ENCODE measurements around the gene WASF3.

The WASF3 gene

GRCh38 chr13:26596458-26596857, 39.0 kb downstream of the WASF3 start:
- no peak for DNase-seq
- Histone ChIP-seq H3K9me2 (replicated peaks; ENCODE audit: insufficient read depth, low read length) (no peaks in the 10 kb centered on the region), H3K27me3 (replicated peaks; ENCODE audit: insufficient read depth, low read length) (no peaks in the 10 kb centered on the region), H3K27ac (ENCODE audit: low read length) (no peak overlapping the region), H3K9me3 (replicated peaks; ENCODE audit: insufficient read depth, low read length) (no peaks in the 10 kb centered on the region), H3K36me3 (replicated peaks; ENCODE audit: insufficient read depth, low read length) (no peaks in the 10 kb centered on the region), H3K9ac (ENCODE audit: low read length) (no peak overlapping the region), H3K4me2 (ENCODE audit: low read depth, low read length) (no peak overlapping the region), H3F3A (ENCODE audit: insufficient read depth, low read length) (no peaks in the 10 kb centered on the region), H3K4me3 (ENCODE audit: low read length) (no peak overlapping the region), H3K4me1 (ENCODE audit: low read length) (no peaks in the 10 kb centered on the region), H2AFZ (ENCODE audit: low read length) (no peak overlapping the region), H4K20me1 (ENCODE audit: insufficient read depth, low read length) (no peaks in the 10 kb centered on the region), H3K79me2 (ENCODE audit: low read length) (no peaks in the 10 kb centered on the region)
- TF ChIP-seq CTCF (IDR thresholded peaks at IDR 0.05; ENCODE audit: low read length): no peak

GRCh38 chr13:26599403-26599802, 41.9 kb downstream of the WASF3 start:
- no peak overlapping the region for H3K4me2 ChIP-seq (ENCODE audit: low read depth, low read length)
- no peaks in the 10 kb centered on the region for H3K79me2 ChIP-seq (ENCODE audit: low read length)
- no peak overlapping the region for H2AFZ ChIP-seq (ENCODE audit: low read length)
- H3K4me1 ChIP-seq (ENCODE audit: low read length): no peaks in the 10 kb centered on the region
- no peak overlapping the region for H3K4me3 ChIP-seq (ENCODE audit: low read length)
- no peak overlapping the region for H3K27ac ChIP-seq (ENCODE audit: low read length)
- no peaks in the 10 kb centered on the region for H3K9me2 ChIP-seq (replicated peaks; ENCODE audit: insufficient read depth, low read length)
- no peaks in the 10 kb centered on the region for H4K20me1 ChIP-seq (ENCODE audit: insufficient read depth, low read length)
- no peaks in the 10 kb centered on the region for H3K36me3 ChIP-seq (replicated peaks; ENCODE audit: insufficient read depth, low read length)
- no peaks in the 10 kb centered on the region for H3F3A ChIP-seq (ENCODE audit: insufficient read depth, low read length)
- DNase-seq: no peak
- H3K9ac ChIP-seq (ENCODE audit: low read length): no peak overlapping the region
- no peak for TF ChIP-seq CTCF (IDR thresholded peaks at IDR 0.05; ENCODE audit: low read length)
- no peak for TF ChIP-seq EZH2phosphoT487 (IDR thresholded peaks at IDR 0.05; ENCODE audit: low read length)
- no peak for TF ChIP-seq EZH2 (optimal IDR thresholded peaks at IDR 0.05; ENCODE audit: low read depth, low read length)
- H3K27me3 ChIP-seq (replicated peaks; ENCODE audit: insufficient read depth, low read length): no peaks in the 10 kb centered on the region
- no peaks in the 10 kb centered on the region for H3K9me3 ChIP-seq (replicated peaks; ENCODE audit: insufficient read depth, low read length)

GRCh38 chr13:26599860-26600259, 42.4 kb downstream of the WASF3 start:
- Histone ChIP-seq H3K27ac (ENCODE audit: low read length) (no peak overlapping the region), H3K36me3 (replicated peaks; ENCODE audit: insufficient read depth, low read length) (no peaks in the 10 kb centered on the region), H3K79me2 (ENCODE audit: low read length) (no peaks in the 10 kb centered on the region), H2AFZ (ENCODE audit: low read length) (no peak overlapping the region), H3K4me2 (ENCODE audit: low read depth, low read length) (no peak overlapping the region), H3K9me2 (replicated peaks; ENCODE audit: insufficient read depth, low read length) (no peaks in the 10 kb centered on the region), H3K9me3 (replicated peaks; ENCODE audit: insufficient read depth, low read length) (no peaks in the 10 kb centered on the region), H3K9ac (ENCODE audit: low read length) (no peak overlapping the region), H3K4me3 (ENCODE audit: low read length) (no peak overlapping the region), H3F3A (ENCODE audit: insufficient read depth, low read length) (no peaks in the 10 kb centered on the region), H3K4me1 (ENCODE audit: low read length) (no peaks in the 10 kb centered on the region), H3K27me3 (replicated peaks; ENCODE audit: insufficient read depth, low read length) (no peaks in the 10 kb centered on the region), H4K20me1 (ENCODE audit: insufficient read depth, low read length) (no peaks in the 10 kb centered on the region)
- DNase-seq: no peak
- TF ChIP-seq EZH2 (optimal IDR thresholded peaks at IDR 0.05; ENCODE audit: low read depth, low read length) (no peak), CTCF (IDR thresholded peaks at IDR 0.05; ENCODE audit: low read length) (no peak), EZH2phosphoT487 (IDR thresholded peaks at IDR 0.05; ENCODE audit: low read length) (no peak)

DNA sequence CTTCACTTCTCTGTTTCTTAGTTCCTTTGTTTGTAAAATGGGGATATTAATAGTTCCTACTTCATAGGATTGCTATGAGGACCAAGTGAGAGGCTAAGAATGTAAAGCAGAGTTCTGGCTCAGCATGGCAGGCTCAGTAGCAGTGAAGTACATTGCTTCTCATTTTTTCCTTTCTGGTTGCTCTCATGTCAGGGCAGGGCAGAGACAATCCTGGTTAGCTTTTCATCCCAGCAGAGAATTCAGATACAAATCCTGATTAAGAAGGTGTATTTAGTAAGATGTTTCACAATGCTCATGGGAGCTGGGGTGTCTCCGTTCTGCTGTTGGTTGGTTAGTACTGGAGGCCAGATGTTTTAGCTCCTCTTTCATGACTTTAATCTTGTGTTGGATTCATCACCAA, 42.9 kb downstream of the WASF3 start:
- Histone ChIP-seq H2AFZ (ENCODE audit: low read length) (no peak overlapping the region), H3K79me2 (ENCODE audit: low read length) (no peaks in the 10 kb centered on the region), H3K4me3 (ENCODE audit: low read length) (no peak overlapping the region), H3K4me2 (ENCODE audit: low read depth, low read length) (no peak overlapping the region), H3K9me3 (replicated peaks; ENCODE audit: insufficient read depth, low read length) (no peaks in the 10 kb centered on the region), H3K27me3 (replicated peaks; ENCODE audit: insufficient read depth, low read length) (no peaks in the 10 kb centered on the region), H3K27ac (ENCODE audit: low read length) (no peak overlapping the region), H3K36me3 (replicated peaks; ENCODE audit: insufficient read depth, low read length) (no peaks in the 10 kb centered on the region), H3F3A (ENCODE audit: insufficient read depth, low read length) (no peaks in the 10 kb centered on the region), H4K20me1 (ENCODE audit: insufficient read depth, low read length) (no peaks in the 10 kb centered on the region), H3K9ac (ENCODE audit: low read length) (no peak overlapping the region), H3K4me1 (ENCODE audit: low read length) (no peaks in the 10 kb centered on the region), H3K9me2 (replicated peaks; ENCODE audit: insufficient read depth, low read length) (no peaks in the 10 kb centered on the region)
- no peak for DNase-seq
- TF ChIP-seq CTCF (IDR thresholded peaks at IDR 0.05; ENCODE audit: low read length): no peak
- no peak for TF ChIP-seq EZH2phosphoT487 (IDR thresholded peaks at IDR 0.05; ENCODE audit: low read length)
- TF ChIP-seq EZH2 (optimal IDR thresholded peaks at IDR 0.05; ENCODE audit: low read depth, low read length): no peak
